Esophagus squamous epithelium (tissue), 5 donors: ENCODE measurements around the gene DOCK1. TPM values are rescaled to one million over a fixed set of nuclear protein-coding genes. Genes with fewer than 3 reads are reported as not detected.

Experiments used
- DNase-seq: peaks from one replicate; lab custom pipeline; 2025; lab: John Stamatoyannopoulos, UW
- H3K27ac ChIP-seq, 4 donors: fragments of 200-600 bp; sonication (generic); one replicate each; pipeline ENCODE4 v1.5.1; 2016 to 2019; ENCODE audit warnings: mild to moderate bottlenecking in 1 of 4
- H3K27me3 ChIP-seq, 4 donors: fragments of 200-600 bp; sonication (generic); 1 replicate in 3 of 4; 2 replicates in 1 of 4; pipeline versions ENCODE4 v1.5.1 to v1.6.0; 2017 to 2021; ENCODE audit warnings: antibody characterized with exemption in 1 of 4
- H3K36me3 ChIP-seq, 3 donors: fragments of 200-600 bp; sonication (generic); one replicate each; pipeline ENCODE4 v1.5.1; 2016 to 2019
- H3K4me1 ChIP-seq, 3 donors: fragments of 200-600 bp; sonication (generic); one replicate each; pipeline ENCODE4 v1.5.1; 2017 to 2019
- H3K4me3 ChIP-seq, 4 donors: fragments of 200-600 bp; sonication (generic); 1 replicate in 3 of 4; 2 replicates in 1 of 4; pipeline ENCODE4 v1.5.1; 2016 to 2019; ENCODE audit warnings: mild to moderate bottlenecking in 2 of 4, moderate library complexity in 1 of 4
- H3K9me3 ChIP-seq, 3 donors: fragments of 200-600 bp; sonication (generic); one replicate each; pipeline ENCODE4 v1.5.1; 2016 to 2019
- CTCF ChIP-seq, 6 experiments: fragments of 450-650 bp in 4 of 6; fragments of 200-600 bp in 2 of 6; sonication (generic) in 2 of 6; IDR thresholded peaks; one replicate each; pipeline ENCODE4 v1.5.1; 2016 to 2019; ENCODE audit warnings: antibody characterized with exemption in 6 of 6, mild to moderate bottlenecking in 4 of 6, moderate library complexity in 4 of 6
- POLR2A ChIP-seq, 4 donors: fragments of 450-650 bp; IDR thresholded peaks; one replicate each; pipeline ENCODE4 v1.6.1; 2017; ENCODE audit warnings: antibody characterized with exemption in 4 of 4, mild to moderate bottlenecking in 4 of 4, moderate library complexity in 3 of 4
- WGBS, 2 donors: methylation state at CpG; one replicate each; pipeline ENCODE4 v1.1.5; 2018; 5-methylcytosine and 5-hydroxymethylcytosine counted together
- intact Hi-C: fragments of 100-400 bp; cut with DNase I; formaldehyde crosslinking; loops from one replicate; pipeline ENCODE4 v1.15.0; 2022
- total RNA-seq, 4 donors: library from RNA; depleted of rRNA; stranded (reverse); fragments of >200 nt; gene quantifications; one replicate each; pipeline ENCODE4 v1.1.0, GENCODE V29; 2016
- donor health status: DM: yes; HTN: yes; CAD: no.

The DOCK1 gene
- total RNA-seq, 4 donors from 2014 or later = 31.8 to 83.4 (median 49.8) TPM

GRCh38 chr10:127313996-127314700 lies 408.9 kb downstream of the DOCK1 start:
- Histone ChIP-seq H3K27me3 (no peaks in the 10 kb centered on the region), H3K36me3 (no peaks in the 10 kb centered on the region), H3K9me3 (no peaks in the 10 kb centered on the region), H3K27ac (no peak overlapping the region), H3K4me3 (no peak overlapping the region), H3K4me1 (peaks cover 0 to 12% (median 0%) of the 10 kb centered on the region in 3 donors)
- intact Hi-C loops = no loop called here
- DNase-seq = no peak
- TF ChIP-seq CTCF (IDR thresholded peaks at IDR 0.05) (no peak), POLR2A (IDR thresholded peaks at IDR 0.05) (no peak)
- 85 to 87% methylated on average over 7 of the region's 7 CpGs for WGBS, 2 donors

- DNase-seq = no peak
- no peaks in the 10 kb centered on the region for H3K9me3 ChIP-seq
- intact Hi-C loops = no loop called here
- no peak overlapping the region for H3K27ac ChIP-seq
- WGBS, 2 donors = 61 to 76% methylated on average over 5 to 6 of the region's 6 CpGs
- peaks cover 0 to 12% (median 0%) of the 10 kb centered on the region in 3 donors for H3K4me1 ChIP-seq
- H3K4me3 ChIP-seq = no peak overlapping the region
- TF ChIP-seq CTCF (IDR thresholded peaks at IDR 0.05) = no peak
- no peak for TF ChIP-seq POLR2A (IDR thresholded peaks at IDR 0.05)
- H3K27me3 ChIP-seq = no peaks in the 10 kb centered on the region
- no peaks in the 10 kb centered on the region for H3K36me3 ChIP-seq
These were observed 409.6 kb downstream of the DOCK1 start for GRCh38 chr10:127314797-127315196.

- WGBS, 2 donors = 48% methylated on average over 5 of the region's 5 CpGs
- peaks cover 0 to 12% (median 0%) of the 10 kb centered on the region in 3 donors for H3K4me1 ChIP-seq
- no peak overlapping the region for H3K27ac ChIP-seq
- no peak for TF ChIP-seq CTCF (IDR thresholded peaks at IDR 0.05)
- TF ChIP-seq POLR2A (IDR thresholded peaks at IDR 0.05) = no peak
- H3K9me3 ChIP-seq = no peaks in the 10 kb centered on the region
- no peak overlapping the region for H3K4me3 ChIP-seq
- H3K36me3 ChIP-seq = no peaks in the 10 kb centered on the region
- H3K27me3 ChIP-seq = no peaks in the 10 kb centered on the region
- DNase-seq = no peak
- intact Hi-C loops = no loop called here
These were observed 410.7 kb downstream of the DOCK1 start for GRCh38 chr10:127315888-127316287.

- DNase-seq = no peak
- H3K27me3 ChIP-seq = no peaks in the 10 kb centered on the region
- H3K36me3 ChIP-seq = no peaks in the 10 kb centered on the region
- WGBS, 2 donors = 63 to 92% methylated on average over 3 to 5 of the region's 6 CpGs
- peaks cover 0 to 12% (median 0%) of the 10 kb centered on the region in 3 donors for H3K4me1 ChIP-seq
- no peaks in the 10 kb centered on the region for H3K9me3 ChIP-seq
- no peak overlapping the region for H3K4me3 ChIP-seq
- intact Hi-C loops = no loop called here
- TF ChIP-seq POLR2A (IDR thresholded peaks at IDR 0.05) (no peak), CTCF (IDR thresholded peaks at IDR 0.05) (no peak)
- H3K27ac ChIP-seq = no peak overlapping the region
These were observed 413.2 kb downstream of the DOCK1 start for GRCh38 chr10:127318396-127318795.

GRCh38 chr10:127319271-127319670 lies 414.0 kb downstream of the DOCK1 start:
- TF ChIP-seq CTCF (IDR thresholded peaks at IDR 0.05) = no peak
- TF ChIP-seq POLR2A (IDR thresholded peaks at IDR 0.05) = no peak
- no peaks in the 10 kb centered on the region for H3K27me3 ChIP-seq
- intact Hi-C loops = no loop called here
- H3K27ac ChIP-seq = no peak overlapping the region
- WGBS, 2 donors = 90% methylated on average over 9 of the region's 9 CpGs
- peaks cover 0 to 12% (median 0%) of the 10 kb centered on the region in 3 donors for H3K4me1 ChIP-seq
- no peak for DNase-seq
- no peak overlapping the region for H3K4me3 ChIP-seq
- no peaks in the 10 kb centered on the region for H3K9me3 ChIP-seq
- H3K36me3 ChIP-seq = no peaks in the 10 kb centered on the region
